GM18870 (cell line): ENCODE data around the gene THAP11.

Experiments used
- ATAC-seq: cut with Tn5 transposase; IDR thresholded peaks from one replicate; pipeline ENCODE4 v1.9.1; 2021; ENCODE audit warnings: moderate library complexity; ENCODE audit not compliant: unreplicated experiment

Gene THAP11

DNA sequence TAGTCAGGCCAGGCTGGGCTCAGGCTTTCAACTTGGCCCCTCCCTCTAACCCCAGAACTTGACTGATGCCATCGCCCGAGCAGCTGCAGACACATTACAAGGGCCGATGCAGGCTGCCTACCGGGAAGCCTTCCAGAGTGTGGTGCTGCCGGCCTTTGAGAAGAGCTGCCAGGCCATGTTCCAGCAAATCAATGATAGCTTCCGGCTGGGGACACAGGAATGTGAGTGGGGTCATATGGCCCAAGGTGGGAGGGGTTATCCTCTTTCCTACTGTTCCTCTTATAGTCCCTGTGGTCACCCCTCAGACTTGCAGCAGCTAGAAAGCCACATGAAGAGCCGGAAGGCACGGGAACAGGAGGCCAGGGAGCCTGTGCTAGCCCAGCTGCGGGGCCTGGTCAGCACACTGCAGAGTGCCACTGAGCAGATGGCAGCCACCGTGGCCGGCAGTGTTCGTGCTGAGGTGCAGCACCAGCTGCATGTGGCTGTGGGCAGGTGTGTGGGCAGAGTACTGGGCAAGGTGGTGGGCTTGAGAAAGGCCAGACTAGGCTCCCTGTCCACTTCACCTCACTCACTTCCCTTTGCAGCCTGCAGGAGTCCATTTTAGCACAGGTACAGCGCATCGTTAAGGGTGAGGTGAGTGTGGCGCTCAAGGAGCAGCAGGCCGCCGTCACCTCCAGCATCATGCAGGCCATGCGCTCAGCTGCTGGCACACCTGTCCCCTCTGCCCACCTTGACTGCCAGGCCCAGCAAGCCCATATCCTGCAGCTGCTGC is 40.4 kb downstream of the THAP11 start:
- no peak for ATAC-seq

DNA sequence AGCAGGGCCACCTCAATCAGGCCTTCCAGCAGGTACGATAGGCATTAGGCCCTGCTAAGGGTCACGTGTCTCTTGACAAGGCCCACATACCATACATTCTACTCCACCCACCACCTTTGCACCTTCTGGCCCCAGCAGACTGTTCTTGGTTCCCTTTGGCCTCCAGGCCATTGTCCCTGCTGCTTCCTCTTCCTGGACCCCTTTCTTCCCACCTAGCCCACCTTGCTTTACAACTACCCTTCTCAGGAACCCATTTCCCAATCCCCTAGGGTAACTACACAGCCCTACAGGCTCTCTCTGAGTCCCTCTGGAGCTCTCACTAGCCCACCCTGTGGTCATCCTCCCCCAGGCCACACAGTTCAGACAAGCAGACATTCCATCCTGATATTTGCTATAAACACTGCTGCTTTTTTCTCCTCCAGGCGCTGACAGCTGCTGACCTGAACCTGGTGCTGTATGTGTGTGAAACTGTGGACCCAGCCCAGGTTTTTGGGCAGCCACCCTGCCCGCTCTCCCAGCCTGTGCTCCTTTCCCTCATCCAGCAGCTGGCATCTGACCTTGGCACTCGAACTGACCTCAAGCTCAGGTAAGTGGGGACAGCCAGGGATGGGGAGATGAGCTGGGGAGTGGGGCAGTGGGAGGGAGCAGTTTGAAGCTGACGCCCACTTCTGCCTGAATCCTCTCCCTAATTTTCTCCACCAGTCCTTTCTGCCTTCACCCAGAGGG is 41.2 kb downstream of the THAP11 start:
- no peak for ATAC-seq

DNA sequence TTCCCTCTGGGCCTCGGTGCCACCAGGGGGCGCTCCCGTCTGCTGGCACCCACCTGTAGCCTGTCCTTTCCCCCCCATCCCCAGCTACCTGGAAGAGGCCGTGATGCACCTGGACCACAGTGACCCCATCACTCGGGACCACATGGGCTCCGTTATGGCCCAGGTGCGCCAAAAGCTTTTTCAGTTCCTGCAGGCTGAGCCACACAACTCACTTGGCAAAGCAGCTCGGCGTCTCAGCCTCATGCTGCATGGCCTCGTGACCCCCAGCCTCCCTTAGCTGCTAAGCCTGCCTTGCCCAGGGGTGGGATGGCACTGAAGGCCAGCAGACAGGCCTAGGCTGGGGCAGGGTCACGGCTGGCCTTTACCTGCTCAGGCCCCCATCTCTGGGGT is 41.7 kb downstream of the THAP11 start:
- ATAC-seq, result no peak

DNA sequence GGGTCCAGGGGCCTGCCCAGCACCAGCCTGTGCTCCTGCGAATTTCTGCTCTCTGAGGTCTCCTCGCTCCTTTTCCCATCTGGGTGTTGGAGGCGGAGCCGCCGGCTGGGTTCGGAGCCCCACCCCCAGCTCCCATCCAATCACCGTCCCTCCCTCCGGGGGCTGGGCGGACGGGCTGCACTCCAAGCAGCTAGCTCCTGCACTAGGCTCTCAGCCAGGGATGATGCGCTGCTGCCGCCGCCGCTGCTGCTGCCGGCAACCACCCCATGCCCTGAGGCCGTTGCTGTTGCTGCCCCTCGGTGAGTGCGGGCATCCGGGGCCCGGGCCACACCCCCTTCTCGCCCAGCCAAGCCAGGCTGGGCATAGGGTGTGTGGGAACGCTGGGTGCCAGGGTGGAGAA is 42.6 kb downstream of the THAP11 start, which contains the start of gene NRN1L:
NRN1L (plus strand) TSS at position 202 of the 400 bp plus-strand sequence; CDS start at position 221, 19 bp downstream.
- ATAC-seq, result no peak

GRCh38 chr16:67885545-67885944 is 43.4 kb downstream of the THAP11 start:
- ATAC-seq, result no peak

- ATAC-seq, result no peak
Measured at GRCh38 chr16:67885976-67886375, 43.9 kb downstream of the THAP11 start.

DNA sequence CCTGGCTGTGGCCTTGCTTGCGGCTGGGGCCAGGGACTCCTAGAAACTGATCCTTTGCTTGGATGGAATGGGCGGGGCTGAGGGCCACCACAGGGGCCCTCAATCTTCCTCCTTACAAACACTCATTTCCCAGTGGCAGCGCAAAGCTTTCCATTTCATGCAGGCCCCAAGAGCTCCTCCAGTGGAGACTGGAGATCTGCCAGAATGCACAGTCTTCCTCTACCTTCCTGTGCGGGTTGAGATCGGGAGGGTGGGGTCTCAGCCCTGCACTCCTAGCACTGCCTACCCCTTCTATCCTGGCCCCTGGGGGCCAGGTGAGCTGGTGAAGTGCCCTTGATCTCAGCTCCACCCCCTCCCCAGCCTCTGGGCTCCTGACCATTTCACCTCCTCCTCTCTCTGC is 44.3 kb downstream of the THAP11 start:
- no peak for ATAC-seq

- ATAC-seq, result no peak
Measured at GRCh38 chr16:67888331-67888730, 46.2 kb downstream of the THAP11 start.

GRCh38 chr16:67892375-67892774 is 50.3 kb downstream of the THAP11 start:
- no peak for ATAC-seq

DNA sequence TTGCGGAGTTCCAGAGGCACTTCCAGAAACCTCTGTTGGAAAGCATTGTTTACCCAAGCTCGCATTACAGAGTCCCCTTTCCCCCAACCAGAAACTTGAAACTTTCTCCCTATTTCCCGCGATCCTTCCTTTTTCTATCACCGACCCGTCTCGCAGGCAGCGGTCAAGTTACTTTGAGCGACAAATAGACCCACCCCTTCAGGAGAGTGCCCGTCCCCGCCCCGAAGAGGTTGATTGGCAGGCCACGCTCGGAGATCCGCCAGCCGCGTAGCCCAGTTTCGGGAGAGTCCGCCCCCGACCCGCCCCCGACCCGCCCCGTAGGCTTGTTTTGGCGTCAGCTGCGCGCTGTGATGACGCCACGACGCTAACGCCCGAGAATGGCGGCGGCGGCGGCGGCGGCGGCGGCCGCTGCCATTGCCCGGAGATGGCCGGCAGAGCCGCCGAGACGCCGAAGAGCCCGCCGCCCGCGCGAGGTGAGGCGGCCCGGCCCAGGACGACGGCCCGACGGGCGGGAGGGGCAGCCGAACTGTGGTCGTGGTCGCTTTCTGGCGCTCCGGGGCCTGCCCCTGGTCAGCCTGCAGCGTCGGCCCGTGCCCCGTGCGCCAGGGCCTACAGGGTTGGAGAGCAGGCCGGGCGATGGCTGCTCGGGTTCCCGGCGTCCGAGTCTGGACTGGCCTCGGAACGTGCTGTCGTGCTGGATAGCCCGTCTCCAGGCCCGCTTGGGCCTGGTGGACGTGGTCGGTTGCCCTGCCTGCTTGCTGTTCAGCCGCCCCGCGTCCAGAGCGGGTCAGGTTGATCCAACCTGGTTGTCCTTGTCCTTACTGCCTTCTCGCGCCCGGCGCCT is 51.0 kb downstream of the THAP11 start, which contains the start of gene PSKH1:
PSKH1 (plus strand) TSS at position 356 of the 844 bp plus-strand sequence. CDS start 15,496 bp downstream, outside the sequence.
- peak; percentile 63 for ATAC-seq
